ENCODE measurements around the gene OR4K17. TPM values are rescaled to one million over a fixed set of nuclear protein-coding genes. Genes with fewer than 3 reads are reported as not detected.

The OR4K17 gene
- total RNA-seq, 5 donors from 2014 or later (not counting 1 experiment from before 2014, with no cell fraction given): not detected

Other genes starting within 250 kb of the OR4K17 start
- not detected for gene OR4K2, start 235.6 kb upstream of the OR4K17 start, total RNA-seq
- gene OR4K5, start 190.1 kb upstream of the OR4K17 start, total RNA-seq: not detected
- not detected for gene OR4K1, start 179.8 kb upstream of the OR4K17 start, total RNA-seq
- gene OR4K15, start 135.1 kb upstream of the OR4K17 start, total RNA-seq: not detected
- not detected for gene OR4Q2, start 108.6 kb upstream of the OR4K17 start, total RNA-seq
- not detected for gene OR4K14, start 91.4 kb upstream of the OR4K17 start, total RNA-seq
- gene OR4K13, start 74.7 kb upstream of the OR4K17 start, total RNA-seq: not detected
- not detected for gene OR4L1, start 50.7 kb upstream of the OR4K17 start, total RNA-seq
- gene OR4N5, start 28.1 kb downstream of the OR4K17 start, total RNA-seq: not detected
- gene OR11G2, start 80.2 kb downstream of the OR4K17 start, total RNA-seq: not detected
- not detected for gene OR11H6, start 113.0 kb downstream of the OR4K17 start, total RNA-seq
- gene OR11H7, start 118.2 kb downstream of the OR4K17 start, total RNA-seq: not detected
- gene OR11H4, start 128.5 kb downstream of the OR4K17 start, total RNA-seq: not detected
- 10 to 100 TPM; 17.4 to 24.7 (median 20.1) TPM for gene TTC5, start 195.2 kb downstream of the OR4K17 start, total RNA-seq
- 10 to 100 TPM; 20.6 to 25.5 (median 23.0) TPM for gene CCNB1IP1, start 222.5 kb downstream of the OR4K17 start, total RNA-seq
- 10 to 100 TPM; 14.6 to 21.8 (median 15.8) TPM for gene PARP2, start 232.9 kb downstream of the OR4K17 start, total RNA-seq